ENCODE data around the gene VAMP7. TPM values are rescaled to one million over a fixed set of nuclear protein-coding genes. Genes with fewer than 3 reads are reported as not detected.

Gene VAMP7
- total and polyA plus RNA-seq, 2 of the 13 experiments (the other 11 are each of a cell fraction or from before 2014, with no cell fraction given): 13.4 to 20.7 TPM

- Histone ChIP-seq H3K79me2 (ENCODE audit: insufficient read depth, low read length) (no peaks in the 10 kb centered on the region), H3K27me3 (ENCODE audit: control insufficient read depth in 1 of 2, insufficient read depth in 2 of 2, low read length in 2 of 2) (no peaks in the 10 kb centered on the region), H3K4me3 (replicated peaks in 1 of 3; ENCODE audit: insufficient read depth in 1 of 3, low read depth in 2 of 3, low read length in 3 of 3) (no peak overlapping the region), H3K9me3 (ENCODE audit: low read length) (peaks cover 44% of the 10 kb centered on the region), H2AFZ (ENCODE audit: low read length) (no peak overlapping the region), H3K4me2 (ENCODE audit: low read depth, low read length) (no peak overlapping the region), H3K9ac (ENCODE audit: insufficient read depth, low read depth, low read length) (no peak overlapping the region), H4K20me1 (ENCODE audit: insufficient read depth, low read length) (no peaks in the 10 kb centered on the region), H3K4me1 (ENCODE audit: insufficient read depth, low read length) (no peaks in the 10 kb centered on the region), H3K27ac (ENCODE audit: extremely low read length, insufficient read depth, low read length) (no peak overlapping the region), H3K36me3 (replicated peaks in 1 of 2; ENCODE audit: control insufficient read depth in 1 of 2, insufficient read depth in 2 of 2, low read length in 2 of 2) (no peaks in the 10 kb centered on the region)
- WGBS (ENCODE audit: low lambda C conversion rate): 4% methylated on average over 5 of the region's 5 CpGs
- ATAC-seq (no peak), FAIRE-seq (no peak), DNase-seq (ENCODE audit: low spot score) (no peak)
- TF ChIP-seq E2F2 (CRISPR knock-in tag; IDR thresholded peaks at IDR 0.05; ENCODE audit: borderline replicate concordance) (no peak), ZNF367 (CRISPR knock-in tag; IDR thresholded peaks at IDR 0.05; ENCODE audit: borderline replicate concordance) (no peak), REPIN1 (CRISPR knock-in tag; IDR thresholded peaks at IDR 0.05; ENCODE audit: borderline replicate concordance, low read depth) (no peak), ZNF891 (CRISPR knock-in tag; IDR thresholded peaks at IDR 0.05) (no peak), SOX6 (IDR thresholded peaks at IDR 0.05) (no peak), SOX6 (CRISPR knock-in tag; IDR thresholded peaks at IDR 0.05) (no peak)
- ChIA-PET CTCF (ENCODE audit: low intra/inter-chr PET ratio, low total read pairs) (no interaction called here), POLR2A (no interaction called here)
- intact Hi-C loops (cut with micrococcal nuclease; ENCODE audit: unreplicated experiment): no loop called here
- in situ Hi-C loops (cut with HindIII; ENCODE audit: extremely low pct_ligation_motif_present, low pct_unique_long_range_greater_than_20kb): no loop called here
- BruUV-seq (replicated peaks): no TSS peak
These were observed 78.0 kb downstream of the VAMP7 start for GRCh38 chrX:155959018-155959587.

GRCh38 chrX:155962906-155963305 is 81.8 kb downstream of the VAMP7 start:
- H3K4me1 ChIP-seq (ENCODE audit: insufficient read depth, low read length): no peaks in the 10 kb centered on the region
- H2AFZ ChIP-seq (ENCODE audit: low read length): no peak overlapping the region
- no peak overlapping the region for H3K4me3 ChIP-seq (replicated peaks in 1 of 3; ENCODE audit: insufficient read depth in 1 of 3, low read depth in 2 of 3, low read length in 3 of 3)
- CTCF ChIA-PET (ENCODE audit: low intra/inter-chr PET ratio, low total read pairs): no interaction called here
- peaks cover 46% of the 10 kb centered on the region for H3K9me3 ChIP-seq (ENCODE audit: low read length)
- H3K27ac ChIP-seq (ENCODE audit: extremely low read length, insufficient read depth, low read length): no peak overlapping the region
- ATAC-seq: no peak
- WGBS (ENCODE audit: low lambda C conversion rate): 0% methylated on average over 1 of the region's 1 CpG
- no peak for TF ChIP-seq POLR2A (IDR thresholded peaks at IDR 0.05; ENCODE audit: insufficient read depth in 1 of 2, low read depth in 2 of 2, low read length in 2 of 2)
- in situ Hi-C loops (cut with HindIII; ENCODE audit: extremely low pct_ligation_motif_present, low pct_unique_long_range_greater_than_20kb) (no loop called here), intact Hi-C loops (cut with micrococcal nuclease; ENCODE audit: unreplicated experiment) (no loop called here)
- DNase-seq (ENCODE audit: low spot score): no peak
- POLR2A ChIA-PET: no interaction called here
- H4K20me1 ChIP-seq (ENCODE audit: insufficient read depth, low read length): no peaks in the 10 kb centered on the region
- no TSS peak for BruUV-seq (replicated peaks)
- no peak overlapping the region for H3K9ac ChIP-seq (ENCODE audit: insufficient read depth, low read depth, low read length)
- no peaks in the 10 kb centered on the region for H3K79me2 ChIP-seq (ENCODE audit: insufficient read depth, low read length)
- no peak for FAIRE-seq
- no peaks in the 10 kb centered on the region for H3K27me3 ChIP-seq (ENCODE audit: control insufficient read depth in 1 of 2, insufficient read depth in 2 of 2, low read length in 2 of 2)
- no peaks in the 10 kb centered on the region for H3K36me3 ChIP-seq (replicated peaks in 1 of 2; ENCODE audit: control insufficient read depth in 1 of 2, insufficient read depth in 2 of 2, low read length in 2 of 2)
- no peak overlapping the region for H3K4me2 ChIP-seq (ENCODE audit: low read depth, low read length)
